ENCODE data around the gene CENATAC. TPM values are rescaled to one million over a fixed set of nuclear protein-coding genes. Genes with fewer than 3 reads are reported as not detected.

Gene CENATAC
- total RNA-seq, 1 experiment from 2014 or later, result 55.2 TPM

- Mint-ChIP-seq H3K9me3 (no peaks in the 10 kb centered on the region), H3K4me3 (no peak overlapping the region), H3K27me3 (ENCODE audit: low read depth) (peaks cover 31% of the 10 kb centered on the region), H3K36me3 (ENCODE audit: insufficient read depth in 1 of 3, low read depth in 3 of 3) (no peaks in the 10 kb centered on the region), H3K4me1 (peaks cover 12 to 17% of the 10 kb centered on the region in 2 experiments), H3K27ac (no peak overlapping the region; a peak in 1 of 7 replicates)
- Histone ChIP-seq H4K8ac (replicated peaks; ENCODE audit: insufficient read length, low read depth, low read length) (no peak overlapping the region), H3K4me2 (ENCODE audit: insufficient read depth, insufficient read length, low read length) (no peak overlapping the region), H3K14ac (ENCODE audit: insufficient read depth, low read length) (no peak overlapping the region), H3K4ac (ENCODE audit: low read depth, low read length) (no peak overlapping the region), H3T11ph (ENCODE audit: low read length) (no peak overlapping the region), H3K56ac (ENCODE audit: insufficient read length, low read depth, low read length) (no peak overlapping the region), H2BK20ac (ENCODE audit: low read depth, low read length, poor library complexity, severe bottlenecking) (no peak overlapping the region), H2BK15ac (ENCODE audit: low read depth, low read length) (no peak overlapping the region), H3K23me2 (ENCODE audit: insufficient read length, low read depth, low read length, poor library complexity, severe bottlenecking) (no peaks in the 10 kb centered on the region), H3K23ac (ENCODE audit: insufficient read length, low read depth, low read length) (no peak overlapping the region), H3K79me1 (ENCODE audit: insufficient read depth, low read depth, low read length, poor library complexity, severe bottlenecking) (no peaks in the 10 kb centered on the region), H2BK12ac (ENCODE audit: insufficient read length, low read depth, low read length) (no peak overlapping the region), H3K27me3 (ENCODE audit: insufficient read depth, low read length) (no peaks in the 10 kb centered on the region), H3K9me3 (ENCODE audit: control insufficient read depth, low read depth, low read length) (no peaks in the 10 kb centered on the region), H3K79me2 (ENCODE audit: insufficient read depth, low read length) (no peaks in the 10 kb centered on the region), H2BK120ac (ENCODE audit: low read depth, low read length, poor library complexity, severe bottlenecking) (no peak overlapping the region), H4K91ac (ENCODE audit: insufficient read length, low read depth, low read length) (no peak overlapping the region), H3K4me1 (ENCODE audit: insufficient read depth, low read length) (no peaks in the 10 kb centered on the region), H3K9ac (ENCODE audit: extremely low read depth, insufficient read length, low read length) (no peak overlapping the region), H3K18ac (ENCODE audit: insufficient read length, low read depth, low read length) (no peak overlapping the region), H4K20me1 (ENCODE audit: control insufficient read depth, insufficient read depth, insufficient read length) (no peaks in the 10 kb centered on the region), H2AFZ (ENCODE audit: low read length) (no peak overlapping the region), H4K5ac (ENCODE audit: insufficient read length, low read depth, low read length) (no peak overlapping the region), H2BK5ac (ENCODE audit: insufficient read length, low read length) (no peak overlapping the region), H2AK5ac (ENCODE audit: insufficient read length, low read length) (no peak overlapping the region), H3K27ac (ENCODE audit: insufficient read length, low read depth, low read length) (no peak overlapping the region)
- no peak for DNase-seq
- no peak for TF ChIP-seq CTCF (conservative IDR thresholded peaks at IDR 0.05)
- WGBS (ENCODE audit: extremely low coverage, insufficient read length, low lambda C conversion rate), result no CpG with 5 or more reads among the region's 11 CpGs
Observed at GRCh38 chr11:118957549-118957948, 40.4 kb upstream of the CENATAC start.
